ENCODE results near the gene PTPN14. TPM values are rescaled to one million over a fixed set of nuclear protein-coding genes. Genes with fewer than 3 reads are reported as not detected.

Gene PTPN14
- total and polyA plus RNA-seq, 2 of the 8 experiments (the other 6 are each of a cell fraction or from before 2014, with no cell fraction given), result 14.4 to 93.6 TPM

- peak overlapping the region; percentile 35 for H3K56ac ChIP-seq (replicated peaks; ENCODE audit: insufficient read length, low read depth, low read length)
- H3K14ac ChIP-seq (ENCODE audit: insufficient read length), result no peak overlapping the region
- peak overlapping the region; percentile 79; the same call in 1 of the 2 replicates for H2AK5ac ChIP-seq (ENCODE audit: low read depth, low read length)
- H3K18ac ChIP-seq (ENCODE audit: extremely low read depth, low read length), result peak overlapping the region; percentile 33
- H3K27ac ChIP-seq (ENCODE audit: low read depth, low read length), result peak overlapping the region; percentile 86
- H2BK12ac ChIP-seq (ENCODE audit: low read depth, low read length), result peak overlapping the region; percentile 41; the same call in 1 of the 2 replicates
- H4K91ac ChIP-seq (replicated peaks; ENCODE audit: insufficient read length, low read length), result no peak overlapping the region
- H3K4me2 ChIP-seq (ENCODE audit: insufficient read depth in 1 of 2, low read depth in 2 of 2, low read length in 2 of 2), result peak overlapping the region; percentile 55 to 67
- H4K20me1 ChIP-seq (replicated peaks in 1 of 2; ENCODE audit: control insufficient read depth in 1 of 2, insufficient read depth in 2 of 2, low read length in 2 of 2), result no peaks in the 10 kb centered on the region
- H3K4me3 ChIP-seq (ENCODE audit: extremely low read depth in 1 of 4, insufficient read depth in 2 of 4, low read depth in 3 of 4, low read length in 4 of 4), result peak overlapping the region in 1 of 4 experiments; percentile 29; a peak in 1 of 8 replicates
- peaks cover 1 to 24% (median 12%) of the 10 kb centered on the region in 4 experiments; a peak in 6 of 7 replicates for H3K4me1 ChIP-seq (replicated peaks in 1 of 4; ENCODE audit: control insufficient read depth in 3 of 4, insufficient read depth in 4 of 4, low read length in 3 of 4)
- peaks cover 0 to 23% of the 10 kb centered on the region in 2 experiments; a peak in 1 of 4 replicates for H3K79me2 ChIP-seq (ENCODE audit: control insufficient read depth in 1 of 2, insufficient read depth in 2 of 2, low read length in 2 of 2)
- H3K23ac ChIP-seq (ENCODE audit: insufficient read length), result no peak overlapping the region
- H2BK120ac ChIP-seq (replicated peaks; ENCODE audit: low read depth, low read length), result peak overlapping the region; percentile 26
- peak overlapping the region; percentile 44 for H4K5ac ChIP-seq (ENCODE audit: insufficient read length, low read depth, low read length)
- H3K79me1 ChIP-seq (ENCODE audit: low read depth, low read length), result no peaks in the 10 kb centered on the region; the same call in 1 of the 2 replicates
- DNase-seq (ENCODE audit: low read depth in 1 of 2, low spot score in 2 of 2) (no peak), FAIRE-seq (no peak)
- WGBS, 2 experiments (ENCODE audit: extremely low coverage in 1 of 2, insufficient coverage in 1 of 2, insufficient read length in 1 of 2, insufficient replicate concordance in 2 of 2, low coverage in 1 of 2, low lambda C conversion rate in 2 of 2, missing lambda C conversion rate in 1 of 2), result 25% methylated on average over 2 of the region's 2 CpGs; no CpG with 5 or more reads in 1 of the 2 experiments
- no peak overlapping the region for H4K8ac ChIP-seq (ENCODE audit: extremely low read depth, insufficient read depth, low read length)
- H3K36me3 ChIP-seq (ENCODE audit: control insufficient read depth in 2 of 4, insufficient read depth in 4 of 4, low read length in 3 of 4), result peaks cover 0 to 2% (median 0%) of the 10 kb centered on the region in 4 experiments; a peak in 1 of 8 replicates
- ChIA-PET CTCF (ENCODE audit: partially characterized antibody) (interaction anchor here (0.8 to 1.0 kb wide), 3 partner anchors 22 to 115 kb away, joined by 3 to 4 read pairs (median 3); no protein-coding TSS in a partner anchor), POLR2A (ENCODE audit: partially characterized antibody) (interaction anchor here (0.6 to 6.2 kb wide), 5 partner anchors 11 to 105 kb away, joined by 3 to 30 read pairs (median 4); partner anchors contain the start of gene PTPN14)
- H3K9me3 ChIP-seq (ENCODE audit: insufficient read depth in 2 of 2, low read depth in 1 of 2, low read length in 1 of 2), result no peaks in the 10 kb centered on the region
- H2BK5ac ChIP-seq (ENCODE audit: low read depth, low read length), result peak overlapping the region; percentile 89
- peak overlapping the region in 3 of 4 experiments; percentile 8 to 50 (median 9); a peak in 3 of 7 replicates for H3K9ac ChIP-seq (replicated peaks in 1 of 4; ENCODE audit: extremely low read depth in 1 of 4, low read depth in 3 of 4, low read length in 3 of 4)
- peak overlapping the region; percentile 40 for H3K4ac ChIP-seq (replicated peaks; ENCODE audit: insufficient read length, low read depth, low read length)
- no peak overlapping the region for H2AFZ ChIP-seq (ENCODE audit: low read length)
- H2BK20ac ChIP-seq (ENCODE audit: low read length), result 0 out of 2 replicates have a peak overlapping the region, but pooled peaks have one; percentile 48
- H3K27me3 ChIP-seq (replicated peaks in 1 of 4; ENCODE audit: control insufficient read depth in 3 of 4, extremely low read depth in 1 of 4, insufficient read depth in 3 of 4, low read length in 3 of 4), result no peaks in the 10 kb centered on the region
- no peaks in the 10 kb centered on the region for H3K23me2 ChIP-seq (ENCODE audit: low read depth, low read length)
- H2BK15ac ChIP-seq (ENCODE audit: low read length), result no peak overlapping the region
These were observed 103.9 kb downstream of the PTPN14 start for GRCh38 chr1:214447557-214447871.
